ENCODE data around the gene FTSJ3. TPM values are rescaled to one million over a fixed set of nuclear protein-coding genes. Genes with fewer than 3 reads are reported as not detected.

The FTSJ3 gene
- total and polyA plus RNA-seq, 8 donors, result 8.6 to 24.0 (median 13.7) TPM

- H3K9me3 ChIP-seq, result no peaks in the 10 kb centered on the region
- FAIRE-seq (no peak), ATAC-seq (no peak), DNase-seq (no peak)
- H3K36me3 ChIP-seq, result peaks cover 0 to 59% (median 49%) of the 10 kb centered on the region in 3 donors
- TF ChIP-seq, protein P1, sequence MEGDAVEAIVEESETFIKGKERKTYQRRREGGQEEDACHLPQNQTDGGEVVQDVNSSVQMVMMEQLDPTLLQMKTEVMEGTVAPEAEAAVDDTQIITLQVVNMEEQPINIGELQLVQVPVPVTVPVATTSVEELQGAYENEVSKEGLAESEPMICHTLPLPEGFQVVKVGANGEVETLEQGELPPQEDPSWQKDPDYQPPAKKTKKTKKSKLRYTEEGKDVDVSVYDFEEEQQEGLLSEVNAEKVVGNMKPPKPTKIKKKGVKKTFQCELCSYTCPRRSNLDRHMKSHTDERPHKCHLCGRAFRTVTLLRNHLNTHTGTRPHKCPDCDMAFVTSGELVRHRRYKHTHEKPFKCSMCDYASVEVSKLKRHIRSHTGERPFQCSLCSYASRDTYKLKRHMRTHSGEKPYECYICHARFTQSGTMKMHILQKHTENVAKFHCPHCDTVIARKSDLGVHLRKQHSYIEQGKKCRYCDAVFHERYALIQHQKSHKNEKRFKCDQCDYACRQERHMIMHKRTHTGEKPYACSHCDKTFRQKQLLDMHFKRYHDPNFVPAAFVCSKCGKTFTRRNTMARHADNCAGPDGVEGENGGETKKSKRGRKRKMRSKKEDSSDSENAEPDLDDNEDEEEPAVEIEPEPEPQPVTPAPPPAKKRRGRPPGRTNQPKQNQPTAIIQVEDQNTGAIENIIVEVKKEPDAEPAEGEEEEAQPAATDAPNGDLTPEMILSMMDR (IDR thresholded peaks at IDR 0.05), result no peak
- H3K4me3 ChIP-seq, result no peak overlapping the region
- WGBS, 2 donors, result 86 to 88% methylated on average over 9 of the region's 9 CpGs
- no peak overlapping the region for H3K27ac ChIP-seq
- no peaks in the 10 kb centered on the region for H3K27me3 ChIP-seq
- intact Hi-C loops (cut with DNase I), result no loop called here
- peaks cover 27 to 29% (median 29%) of the 10 kb centered on the region in 3 donors for H3K4me1 ChIP-seq
These were observed 7.8 kb upstream of the FTSJ3 start for GRCh38 chr17:63835167-63835720.

DNA sequence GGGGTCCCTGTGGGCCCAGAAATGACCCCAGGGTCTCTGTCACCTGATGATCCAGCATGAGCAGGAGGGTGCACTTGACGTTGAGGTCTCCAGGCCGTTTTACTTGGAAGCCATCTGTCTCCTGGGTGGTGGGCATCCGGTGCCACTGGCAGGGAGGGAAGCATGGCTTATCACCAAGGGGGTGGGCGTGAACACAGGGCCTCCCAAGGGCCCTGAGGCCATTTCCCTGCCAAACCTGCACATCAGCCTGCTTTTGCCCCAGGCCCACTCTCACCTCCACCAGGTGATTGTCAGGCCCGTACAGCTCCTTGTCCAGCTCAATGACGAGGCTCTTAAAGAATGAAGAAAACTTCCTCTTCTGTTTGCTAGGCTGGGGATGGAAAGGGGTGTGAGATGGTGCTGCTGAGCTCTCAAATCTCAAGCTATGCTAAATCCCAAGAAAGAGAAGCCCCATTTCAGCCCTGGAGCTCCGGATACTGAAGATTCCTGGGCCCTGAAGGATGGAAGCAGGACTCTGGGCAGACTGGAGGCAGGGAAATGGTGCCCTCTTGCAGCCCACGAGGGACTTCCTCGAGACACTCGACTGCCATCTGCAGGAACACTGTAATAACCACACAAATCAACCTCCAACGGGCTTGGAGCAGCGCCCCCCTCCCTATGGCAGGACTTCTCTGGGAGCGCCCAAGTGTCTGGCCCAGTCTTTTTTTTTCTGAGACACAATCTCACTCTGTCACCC is 7.1 kb upstream of the FTSJ3 start:
- no peak for FAIRE-seq
- Histone ChIP-seq H3K27me3 (no peaks in the 10 kb centered on the region), H3K9me3 (no peaks in the 10 kb centered on the region), H3K4me1 (peaks cover 20 to 24% (median 22%) of the 10 kb centered on the region in 3 donors), H3K27ac (no peak overlapping the region), H3K36me3 (peaks cover 0 to 64% (median 54%) of the 10 kb centered on the region in 3 donors), H3K4me3 (no peak overlapping the region)
- intact Hi-C loops (cut with DNase I), result no loop called here
- ATAC-seq, result peak in 3 of 4 donors; percentile 29 to 63 (median 50)
- peak in 1 of 6 donors; percentile 51 for DNase-seq
- TF ChIP-seq, protein P1 (IDR thresholded peaks at IDR 0.05), result peak in 1 of 4 donors; percentile 13
- 48 to 53% methylated on average over 13 of the region's 13 CpGs for WGBS, 2 donors

GRCh38 chr17:63833741-63834373 is 6.4 kb upstream of the FTSJ3 start:
- no peak overlapping the region for H3K4me3 ChIP-seq
- H3K36me3 ChIP-seq, result peaks cover 0 to 67% (median 55%) of the 10 kb centered on the region in 3 donors
- DNase-seq (no peak), FAIRE-seq (no peak), ATAC-seq (no peak)
- WGBS, 2 donors, result 91 to 94% methylated on average over 15 of the region's 15 CpGs
- intact Hi-C loops (cut with DNase I), result no loop called here
- peaks cover 13 to 23% (median 22%) of the 10 kb centered on the region in 3 donors for H3K4me1 ChIP-seq
- no peaks in the 10 kb centered on the region for H3K27me3 ChIP-seq
- no peaks in the 10 kb centered on the region for H3K9me3 ChIP-seq
- TF ChIP-seq, protein P1 (IDR thresholded peaks at IDR 0.05), result no peak
- no peak overlapping the region for H3K27ac ChIP-seq

DNA sequence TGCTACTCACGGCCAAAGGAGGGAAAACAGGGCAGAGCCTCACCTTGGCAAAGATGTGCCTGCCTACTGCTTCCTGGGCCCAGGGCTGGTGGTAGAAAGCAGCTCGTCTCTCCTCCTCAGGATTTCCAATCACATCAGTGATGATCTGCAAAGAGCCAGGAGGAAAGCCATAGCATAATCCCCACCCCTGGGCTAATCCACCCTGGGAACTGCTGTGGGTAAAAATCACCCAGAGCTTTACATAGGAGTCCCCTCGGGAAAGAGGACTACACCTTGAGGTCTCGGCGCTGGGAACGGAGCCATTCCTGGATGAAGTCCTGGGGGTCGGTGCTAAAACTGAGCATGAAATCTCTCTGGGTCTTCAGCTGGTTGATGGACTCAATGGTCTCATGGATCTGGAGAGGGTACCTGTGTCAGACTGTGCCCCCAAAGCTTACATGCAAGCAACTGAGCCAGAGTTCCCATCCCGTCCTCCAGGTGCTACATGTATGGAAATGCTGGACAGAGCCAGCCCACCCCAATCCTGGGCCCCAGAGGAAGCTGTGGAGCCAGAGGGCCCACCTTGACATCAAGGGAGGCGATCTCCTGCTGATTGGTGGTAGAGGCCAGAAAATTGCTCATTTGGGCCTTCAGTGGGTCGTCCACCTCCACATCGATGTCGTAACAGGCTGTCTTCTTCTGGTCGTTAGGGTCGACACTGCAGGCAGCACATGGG is 5.7 kb upstream of the FTSJ3 start:
- Histone ChIP-seq H3K9me3 (no peaks in the 10 kb centered on the region), H3K4me3 (no peak overlapping the region), H3K27ac (no peak overlapping the region), H3K27me3 (no peaks in the 10 kb centered on the region), H3K4me1 (peaks cover 9 to 23% (median 21%) of the 10 kb centered on the region in 3 donors), H3K36me3 (peaks cover 0 to 67% (median 55%) of the 10 kb centered on the region in 3 donors)
- TF ChIP-seq, protein P1 (IDR thresholded peaks at IDR 0.05), result no peak
- FAIRE-seq (no peak), DNase-seq (no peak), ATAC-seq (no peak)
- 87 to 93% methylated on average over 14 of the region's 14 CpGs for WGBS, 2 donors
- intact Hi-C loops (cut with DNase I), result no loop called here

Data from pancreas (tissue), 10 donors.